ENCODE data around the gene RET. TPM values are rescaled to one million over a fixed set of nuclear protein-coding genes. Genes with fewer than 3 reads are reported as not detected.

Gene RET
- total RNA-seq, 4 donors from 2014 or later, result 1.4 to 3.9 (median 1.8) TPM

- no peak overlapping the region for H3K4me3 ChIP-seq
- H3K4me1 ChIP-seq, result no peaks in the 10 kb centered on the region
- 79 to 87% methylated on average over 3 to 7 of the region's 14 CpGs for WGBS, 2 donors (ENCODE audit: low coverage in 1 of 2)
- no peaks in the 10 kb centered on the region for H3K27me3 ChIP-seq
- no peak overlapping the region for H3K27ac ChIP-seq
- H3K9me3 ChIP-seq, result peaks cover 0 to 14% (median 0%) of the 10 kb centered on the region in 3 donors
- no peak for TF ChIP-seq EP300 (IDR thresholded peaks at IDR 0.05)
- no peaks in the 10 kb centered on the region for H3K36me3 ChIP-seq
- no peak for ATAC-seq
These were observed 38.7 kb upstream of the RET start for GRCh38 chr10:43037942-43038782.

- no peak for TF ChIP-seq POLR2A (IDR thresholded peaks at IDR 0.05)
- Histone ChIP-seq H3K4me3 (no peak overlapping the region), H3K27ac (no peak overlapping the region), H3K36me3 (no peaks in the 10 kb centered on the region), H3K4me1 (no peaks in the 10 kb centered on the region), H3K9me3 (peaks cover 0 to 6% (median 0%) of the 10 kb centered on the region in 3 donors), H3K27me3 (no peaks in the 10 kb centered on the region)
- WGBS, 2 donors (ENCODE audit: low coverage in 1 of 2), result 69 to 80% methylated on average over 3 to 7 of the region's 15 CpGs
- ATAC-seq, result no peak
These were observed 37.9 kb upstream of the RET start for GRCh38 chr10:43038783-43039623.

- Histone ChIP-seq H3K9me3 (peaks cover 0 to under 1% (median 0%) of the 10 kb centered on the region in 3 donors), H3K36me3 (no peaks in the 10 kb centered on the region), H3K4me1 (no peaks in the 10 kb centered on the region), H3K27me3 (no peaks in the 10 kb centered on the region), H3K4me3 (no peak overlapping the region), H3K27ac (no peak overlapping the region)
- ATAC-seq, result no peak
- no peak for TF ChIP-seq POLR2AphosphoS5 (IDR thresholded peaks at IDR 0.05)
- TF ChIP-seq POLR2A (IDR thresholded peaks at IDR 0.05), result no peak
- TF ChIP-seq EP300 (IDR thresholded peaks at IDR 0.05), result no peak
- TF ChIP-seq CTCF (IDR thresholded peaks at IDR 0.05), result no peak
- 89 to 92% methylated on average over 8 to 9 of the region's 21 CpGs for WGBS, 2 donors (ENCODE audit: low coverage in 1 of 2)
These were observed 37.0 kb upstream of the RET start for GRCh38 chr10:43039624-43040481.

- TF ChIP-seq POLR2AphosphoS5 (IDR thresholded peaks at IDR 0.05), result no peak
- no peak for TF ChIP-seq POLR2A (IDR thresholded peaks at IDR 0.05)
- TF ChIP-seq EP300 (IDR thresholded peaks at IDR 0.05), result no peak
- no peak for TF ChIP-seq CTCF (IDR thresholded peaks at IDR 0.05)
- Histone ChIP-seq H3K4me1 (no peaks in the 10 kb centered on the region), H3K4me3 (no peak overlapping the region), H3K36me3 (no peaks in the 10 kb centered on the region), H3K27me3 (no peaks in the 10 kb centered on the region), H3K9me3 (no peaks in the 10 kb centered on the region), H3K27ac (no peak overlapping the region)
- 90% methylated on average over 2 of the region's 6 CpGs for WGBS, 2 donors (ENCODE audit: low coverage in 1 of 2)
- no peak for ATAC-seq
These were observed 36.2 kb upstream of the RET start for GRCh38 chr10:43040482-43041256.

- Histone ChIP-seq H3K27ac (no peak overlapping the region), H3K4me3 (no peak overlapping the region), H3K4me1 (no peaks in the 10 kb centered on the region), H3K27me3 (no peaks in the 10 kb centered on the region), H3K36me3 (no peaks in the 10 kb centered on the region), H3K9me3 (no peaks in the 10 kb centered on the region)
- no peak for TF ChIP-seq POLR2A (IDR thresholded peaks at IDR 0.05)
- TF ChIP-seq CTCF (IDR thresholded peaks at IDR 0.05), result no peak
- TF ChIP-seq POLR2AphosphoS5 (IDR thresholded peaks at IDR 0.05), result no peak
- TF ChIP-seq EP300 (IDR thresholded peaks at IDR 0.05), result no peak
- WGBS, 2 donors (ENCODE audit: low coverage in 1 of 2), result no CpG with 5 or more reads among the region's 9 CpGs
- ATAC-seq, result no peak
These were observed 35.2 kb upstream of the RET start for GRCh38 chr10:43041422-43042342.
